HCT116 (cell line): ENCODE measurements around the gene PLCB4. TPM values are rescaled to one million over a fixed set of nuclear protein-coding genes. Genes with fewer than 3 reads are reported as not detected.

Source experiments
- ATAC-seq: fragments of 200-7000 bp; cut with Tn5 transposase; 2 replicates; pipeline ENCODE4 v1.9.1; 2020; ENCODE audit warnings: mild to moderate bottlenecking, moderate library complexity
- BruUV-seq: library from RNA; stranded (reverse); fragments of 400-500 nt; replicated peaks from 2 replicates; lab custom pipeline; 2021; lab: Mats Ljungman, UMichigan
- CTCF ChIA-PET: fragments of 300-600 bp; sonication (Branson Sonifier 250); formaldehyde crosslinking; loops from one replicate; lab custom pipeline; 2021; ENCODE audit warnings: antibody characterized with exemption; lab: Charles Lee
- POLR2A ChIA-PET: fragments of 300-600, 350-600 bp; sonication (Branson Sonifier 250); formaldehyde crosslinking; loops from one replicate; lab custom pipeline; 2021; ENCODE audit warnings: antibody characterized with exemption; lab: Charles Lee
- RAD21 ChIA-PET, 2 experiments: fragments of 300-600 bp; sonication (Branson Sonifier 250); formaldehyde crosslinking; loops; one replicate each; lab custom pipeline; 2023; ENCODE audit warnings: low total read pairs in 2 of 2; ENCODE audit not compliant: uncharacterized antibody in 2 of 2, unreplicated experiment in 2 of 2, low non-redundant PET in 1 of 2; lab: Charles Lee
- DNase-seq: peaks from one replicate; pipeline ENCODE4 v3.0.0-alpha.2; 2010; ENCODE audit warnings: low read depth, low spot score
- H2AFZ ChIP-seq: fragments of 200-600 bp; shearing (Covaris generic), sonication (generic); 2 replicates; pipeline ENCODE4 v1.6.1; 2017; ENCODE audit warnings: low read depth, mixed run types, mixed read lengths, antibody characterized with exemption, low read length; ENCODE audit not compliant: poor library complexity, severe bottlenecking
- H3K27ac ChIP-seq: 2 replicates; pipeline ENCODE4 v1.5.1; 2012; ENCODE audit warnings: low read depth, low read length
- H3K27me3 ChIP-seq: fragments of 200-600 bp; sonication (generic); 2 replicates; pipeline ENCODE4 v1.6.1; 2016; ENCODE audit warnings: mixed run types, low read length, mixed read lengths; ENCODE audit not compliant: insufficient read depth
- H3K36me3 ChIP-seq, 2 experiments: fragments of 200-500 bp in 1 of 2; fragments of 200-600 bp in 1 of 2; sonication (Bioruptor generic) in 1 of 2; sonication (generic) in 1 of 2; 2 replicates each; pipeline versions ENCODE4 v1.5.1 to v1.6.1; 2014 to 2016; ENCODE audit warnings: low read length in 2 of 2, inconsistent platforms in 1 of 2, mixed read lengths in 1 of 2, mixed run types in 1 of 2; ENCODE audit not compliant: insufficient read depth in 2 of 2, control insufficient read depth in 1 of 2
- H3K4me1 ChIP-seq, 2 experiments: fragments of 200-600 bp in 1 of 2; sonication (generic) in 1 of 2; 2 replicates each; pipeline versions ENCODE4 v1.5.1 to v1.6.1; 2012 to 2017; ENCODE audit warnings: low read length in 2 of 2, inconsistent platforms in 1 of 2, mild to moderate bottlenecking in 1 of 2, mixed read lengths in 1 of 2, mixed run types in 1 of 2, moderate library complexity in 1 of 2; ENCODE audit not compliant: insufficient read depth in 2 of 2, control insufficient read depth in 1 of 2
- H3K4me2 ChIP-seq: fragments of 200-600 bp; sonication (generic); 2 replicates; pipeline ENCODE4 v1.6.1; 2017; ENCODE audit warnings: mixed run types, low read length, mixed read lengths
- H3K4me3 ChIP-seq, 2 experiments: fragments of 200-600 bp in 1 of 2; sonication (generic) in 1 of 2; replicated peaks in 1 of 2; 2 replicates each; pipeline ENCODE4 v1.5.1; 2011 to 2016; ENCODE audit warnings: low read length in 2 of 2, control low read depth in 1 of 2, low read depth in 1 of 2, mild to moderate bottlenecking in 1 of 2, mixed read lengths in 1 of 2, mixed run types in 1 of 2
- H3K79me2 ChIP-seq: fragments of 200-600 bp; sonication (generic); 2 replicates; pipeline ENCODE4 v1.6.1; 2017; ENCODE audit warnings: mild to moderate bottlenecking, mixed run types, low read length, moderate library complexity, mixed read lengths; ENCODE audit not compliant: insufficient read depth
- H3K9ac ChIP-seq: fragments of 200-600 bp; sonication (generic); 2 replicates; pipeline ENCODE4 v1.6.1; 2016; ENCODE audit warnings: low read length, mixed read lengths
- H3K9me2 ChIP-seq: fragments of 200-600 bp; sonication (generic), shearing (Covaris generic); 2 replicates; pipeline ENCODE4 v1.6.1; 2017; ENCODE audit warnings: mixed run types, mild to moderate bottlenecking, moderate library complexity; ENCODE audit not compliant: insufficient read depth
- H3K9me3 ChIP-seq, 2 experiments: fragments of 200-500 bp in 1 of 2; fragments of 200-600 bp in 1 of 2; sonication (Bioruptor generic) in 1 of 2; sonication (generic) in 1 of 2; 2 replicates each; pipeline ENCODE4 v1.6.1; 2014 to 2017; ENCODE audit warnings: low read length in 2 of 2, mixed read lengths in 2 of 2, inconsistent platforms in 1 of 2, low read depth in 1 of 2, mild to moderate bottlenecking in 1 of 2, mixed run types in 1 of 2, moderate library complexity in 1 of 2; ENCODE audit not compliant: control insufficient read depth in 1 of 2, insufficient read depth in 1 of 2
- H4K20me1 ChIP-seq: fragments of 200-600 bp; sonication (generic), shearing (Covaris generic); 2 replicates; pipeline ENCODE4 v1.6.1; 2017; ENCODE audit warnings: mixed run types, mild to moderate bottlenecking, moderate library complexity; ENCODE audit not compliant: insufficient read depth
- CBX3 ChIP-seq: IDR thresholded peaks from 2 replicates; pipeline ENCODE4 v1.6.1; 2012; ENCODE audit warnings: low read depth
- CEBPB ChIP-seq: IDR thresholded peaks from 2 replicates; pipeline ENCODE4 v1.6.1; 2012; ENCODE audit warnings: low read depth
- CTCF ChIP-seq, 3 experiments: fragments of 200-600 bp in 1 of 3; sonication (generic) in 1 of 3; IDR thresholded peaks in 2 of 3; conservative IDR thresholded peaks in 1 of 3; 2 replicates each; pipeline ENCODE4 v1.5.1; 2012 to 2017; ENCODE audit warnings: low read depth in 2 of 3, low read length in 2 of 3, antibody characterized with exemption in 1 of 3, borderline replicate concordance in 1 of 3, control low read depth in 1 of 3, mild to moderate bottlenecking in 1 of 3, mixed read lengths in 1 of 3, mixed run types in 1 of 3, moderate library complexity in 1 of 3; ENCODE audit not compliant: insufficient read depth in 1 of 3
- EGR1 ChIP-seq: IDR thresholded peaks from 2 replicates; pipeline ENCODE4 v1.6.1; 2012; ENCODE audit warnings: low read depth
- EZH2 ChIP-seq: fragments of 200-600 bp; sonication (generic); IDR thresholded peaks from 2 replicates; pipeline ENCODE4 v1.6.1; 2017; ENCODE audit warnings: antibody characterized with exemption, mixed run types
- EZH2phosphoT487 ChIP-seq: fragments of 200-600 bp; IDR thresholded peaks from 2 replicates; pipeline ENCODE4 v1.6.1; 2018; ENCODE audit warnings: antibody characterized with exemption, borderline replicate concordance
- FOSL1 ChIP-seq: IDR thresholded peaks from 2 replicates; pipeline ENCODE4 v1.6.1; 2012; ENCODE audit warnings: low read depth
- MAX ChIP-seq: IDR thresholded peaks from 2 replicates; pipeline ENCODE4 v1.6.1; 2012
- POLR2A ChIP-seq: IDR thresholded peaks from 2 replicates; pipeline ENCODE4 v1.7.0; 2011; ENCODE audit warnings: borderline replicate concordance; ENCODE audit not compliant: insufficient read depth, insufficient read length; ENCODE audit errors: extremely low read depth
- POLR2AphosphoS5 ChIP-seq: IDR thresholded peaks from 2 replicates; pipeline ENCODE4 v1.6.1; 2011; ENCODE audit warnings: mild to moderate bottlenecking, low read depth, low read length, moderate library complexity
- SIN3A ChIP-seq: IDR thresholded peaks from 2 replicates; pipeline ENCODE4 v1.6.1; 2012; ENCODE audit warnings: low read depth
- SP1 ChIP-seq: IDR thresholded peaks from 2 replicates; pipeline ENCODE4 v1.6.1; 2012; ENCODE audit warnings: low read depth
- TCF7L2 ChIP-seq: IDR thresholded peaks from 2 replicates; pipeline ENCODE4 v1.7.0; 2011; ENCODE audit warnings: borderline replicate concordance, inconsistent platforms; ENCODE audit not compliant: insufficient read depth, insufficient read length; ENCODE audit errors: extremely low read depth
- YY1 ChIP-seq: IDR thresholded peaks from 2 replicates; pipeline ENCODE4 v1.6.1; 2011; ENCODE audit warnings: low read length, low read depth, moderate library complexity, mild to moderate bottlenecking; ENCODE audit not compliant: insufficient replicate concordance; ENCODE audit errors: extremely low read depth
- ZFX ChIP-seq: fragments of 450-650 bp; IDR thresholded peaks from 2 replicates; pipeline ENCODE4 v1.6.1; 2017
- ZNF274 ChIP-seq: fragments of 200-500 bp; sonication (Bioruptor generic); IDR thresholded peaks from 2 replicates; pipeline ENCODE4 v1.6.1; 2014; ENCODE audit warnings: mild to moderate bottlenecking, low read depth, low read length, inconsistent platforms
- intact Hi-C: fragments of 100-400 bp; cut with micrococcal nuclease; formaldehyde crosslinking; loops from 2 replicates; pipeline ENCODE4 v1.10.0; 2022
- total RNA-seq: library from RNA; stranded (reverse); gene quantifications from one replicate; pipeline ENCODE4 v1.2.1, GENCODE V29; 2021; ENCODE audit not compliant: unreplicated experiment
- TF ChIP-seq, protein P1 (sequence below): IDR thresholded peaks from 2 replicates; pipeline ENCODE4 v1.6.1; 2011; ENCODE audit warnings: mild to moderate bottlenecking, low read length, moderate library complexity; ENCODE audit not compliant: insufficient replicate concordance; ENCODE audit errors: extremely low read depth
- TF ChIP-seq, protein P2 (sequence below): IDR thresholded peaks from 2 replicates; pipeline ENCODE4 v1.6.1; 2012

The PLCB4 gene
- total RNA-seq, 1 experiment from 2014 or later, result 2.5 TPM

DNA sequence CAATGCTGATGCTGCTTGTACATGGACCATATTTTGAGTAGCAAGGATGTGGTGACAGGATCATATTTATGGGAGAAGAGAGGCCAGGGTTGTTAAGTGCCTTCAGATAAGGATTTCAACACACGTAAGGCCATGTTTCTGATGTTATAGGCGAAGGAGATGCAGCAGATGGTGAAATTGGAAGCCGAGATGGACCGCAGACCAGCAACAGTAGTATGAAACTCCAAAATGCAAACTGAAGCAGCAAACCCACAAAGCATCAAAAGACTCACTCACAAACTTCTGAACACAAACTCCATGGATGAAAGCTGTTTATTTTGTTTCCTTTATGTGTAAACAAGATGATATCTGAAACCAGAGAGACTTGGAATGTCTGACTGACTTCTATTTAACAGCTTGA, 409.9 kb downstream of the PLCB4 start:
- H3K27ac ChIP-seq, result no peak overlapping the region
- ChIA-PET CTCF (no interaction called here), POLR2A (no interaction called here), RAD21 (no interaction called here)
- no peaks in the 10 kb centered on the region for H3K9me3 ChIP-seq
- 0 out of 2 replicates have a peak, but pooled peaks cover 9% of the 10 kb centered on the region for H3K27me3 ChIP-seq
- H3K36me3 ChIP-seq, result no peaks in the 10 kb centered on the region
- H3K79me2 ChIP-seq, result no peaks in the 10 kb centered on the region
- ATAC-seq (no peak), DNase-seq (no peak)
- TF ChIP-seq SP1 (no peak), SIN3A (no peak), POLR2A (no peak), EZH2 (no peak), EZH2phosphoT487 (no peak), YY1 (no peak)
- TF ChIP-seq, protein P1, sequence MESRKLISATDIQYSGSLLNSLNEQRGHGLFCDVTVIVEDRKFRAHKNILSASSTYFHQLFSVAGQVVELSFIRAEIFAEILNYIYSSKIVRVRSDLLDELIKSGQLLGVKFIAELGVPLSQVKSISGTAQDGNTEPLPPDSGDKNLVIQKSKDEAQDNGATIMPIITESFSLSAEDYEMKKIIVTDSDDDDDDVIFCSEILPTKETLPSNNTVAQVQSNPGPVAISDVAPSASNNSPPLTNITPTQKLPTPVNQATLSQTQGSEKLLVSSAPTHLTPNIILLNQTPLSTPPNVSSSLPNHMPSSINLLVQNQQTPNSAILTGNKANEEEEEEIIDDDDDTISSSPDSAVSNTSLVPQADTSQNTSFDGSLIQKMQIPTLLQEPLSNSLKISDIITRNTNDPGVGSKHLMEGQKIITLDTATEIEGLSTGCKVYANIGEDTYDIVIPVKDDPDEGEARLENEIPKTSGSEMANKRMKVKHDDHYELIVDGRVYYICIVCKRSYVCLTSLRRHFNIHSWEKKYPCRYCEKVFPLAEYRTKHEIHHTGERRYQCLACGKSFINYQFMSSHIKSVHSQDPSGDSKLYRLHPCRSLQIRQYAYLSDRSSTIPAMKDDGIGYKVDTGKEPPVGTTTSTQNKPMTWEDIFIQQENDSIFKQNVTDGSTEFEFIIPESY, result no peak
- H3K4me3 ChIP-seq, result no peak overlapping the region
- intact Hi-C loops, result no loop called here
- no peak overlapping the region for H2AFZ ChIP-seq
- BruUV-seq, result no TSS peak
- H3K9me2 ChIP-seq, result no peaks in the 10 kb centered on the region
- no peak overlapping the region for H3K4me2 ChIP-seq
- H3K4me1 ChIP-seq, result no peaks in the 10 kb centered on the region
- H3K9ac ChIP-seq, result no peak overlapping the region
- H4K20me1 ChIP-seq, result no peaks in the 10 kb centered on the region

GRCh38 chr20:9480066-9480465, 411.2 kb downstream of the PLCB4 start:
- no peak overlapping the region for H3K9ac ChIP-seq
- intact Hi-C loops, result no loop called here
- no peak overlapping the region for H3K27ac ChIP-seq
- no peak overlapping the region for H2AFZ ChIP-seq
- no TSS peak for BruUV-seq
- no peak overlapping the region for H3K4me2 ChIP-seq
- ATAC-seq (no peak), DNase-seq (no peak)
- H3K9me3 ChIP-seq, result no peaks in the 10 kb centered on the region
- ChIA-PET POLR2A (no interaction called here), RAD21 (no interaction called here), CTCF (no interaction called here)
- H3K36me3 ChIP-seq, result no peaks in the 10 kb centered on the region
- H4K20me1 ChIP-seq, result no peaks in the 10 kb centered on the region
- no peaks in the 10 kb centered on the region for H3K79me2 ChIP-seq
- H3K4me3 ChIP-seq, result no peak overlapping the region
- no peaks in the 10 kb centered on the region for H3K4me1 ChIP-seq
- 0 out of 2 replicates have a peak, but pooled peaks cover 9% of the 10 kb centered on the region for H3K27me3 ChIP-seq
- H3K9me2 ChIP-seq, result no peaks in the 10 kb centered on the region
- no peak for TF ChIP-seq EZH2phosphoT487
- no peak for TF ChIP-seq YY1
- no peak for TF ChIP-seq CTCF (IDR thresholded peaks at IDR 0.05 in 2 of 3, conservative IDR thresholded peaks at IDR 0.05 in 1 of 3; ENCODE audit: borderline replicate concordance in 1 of 3, insufficient read depth in 1 of 3, low read depth in 2 of 3, low read length in 2 of 3)
- TF ChIP-seq EZH2, result no peak
- TF ChIP-seq SIN3A, result no peak
- TF ChIP-seq MAX, result no peak
- TF ChIP-seq SP1, result no peak
- no peak for TF ChIP-seq ZNF274
- TF ChIP-seq, protein P2, sequence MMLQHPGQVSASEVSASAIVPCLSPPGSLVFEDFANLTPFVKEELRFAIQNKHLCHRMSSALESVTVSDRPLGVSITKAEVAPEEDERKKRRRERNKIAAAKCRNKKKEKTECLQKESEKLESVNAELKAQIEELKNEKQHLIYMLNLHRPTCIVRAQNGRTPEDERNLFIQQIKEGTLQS, result no peak
- TF ChIP-seq ZFX, result no peak
- no peak for TF ChIP-seq POLR2AphosphoS5
- TF ChIP-seq FOSL1, result no peak
- TF ChIP-seq CEBPB, result no peak
- no peak for TF ChIP-seq POLR2A
- TF ChIP-seq EGR1, result no peak
- no peak for TF ChIP-seq CBX3
- TF ChIP-seq TCF7L2, result no peak
